Measurements from ENCODE around the gene GLB1L.

GRCh38 chr2:219214141-219214540 is 31.1 kb downstream of the GLB1L start:
- no peak for TF ChIP-seq ZBTB33 (IDR thresholded peaks at IDR 0.05)
- TF ChIP-seq, protein P1, sequence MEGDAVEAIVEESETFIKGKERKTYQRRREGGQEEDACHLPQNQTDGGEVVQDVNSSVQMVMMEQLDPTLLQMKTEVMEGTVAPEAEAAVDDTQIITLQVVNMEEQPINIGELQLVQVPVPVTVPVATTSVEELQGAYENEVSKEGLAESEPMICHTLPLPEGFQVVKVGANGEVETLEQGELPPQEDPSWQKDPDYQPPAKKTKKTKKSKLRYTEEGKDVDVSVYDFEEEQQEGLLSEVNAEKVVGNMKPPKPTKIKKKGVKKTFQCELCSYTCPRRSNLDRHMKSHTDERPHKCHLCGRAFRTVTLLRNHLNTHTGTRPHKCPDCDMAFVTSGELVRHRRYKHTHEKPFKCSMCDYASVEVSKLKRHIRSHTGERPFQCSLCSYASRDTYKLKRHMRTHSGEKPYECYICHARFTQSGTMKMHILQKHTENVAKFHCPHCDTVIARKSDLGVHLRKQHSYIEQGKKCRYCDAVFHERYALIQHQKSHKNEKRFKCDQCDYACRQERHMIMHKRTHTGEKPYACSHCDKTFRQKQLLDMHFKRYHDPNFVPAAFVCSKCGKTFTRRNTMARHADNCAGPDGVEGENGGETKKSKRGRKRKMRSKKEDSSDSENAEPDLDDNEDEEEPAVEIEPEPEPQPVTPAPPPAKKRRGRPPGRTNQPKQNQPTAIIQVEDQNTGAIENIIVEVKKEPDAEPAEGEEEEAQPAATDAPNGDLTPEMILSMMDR (IDR thresholded peaks at IDR 0.05; ENCODE audit: low read depth, low read length, missing input control) = no peak
